Activated T-helper 1 cell treated with anti-CD3 and anti-CD28 coated beads, Interleukin-2, amount 50 U/mL, for 16 hours (primary cell): Measurements from ENCODE around the gene LRRFIP2.

Source experiments
- DNase-seq, 2 donors: peaks; one replicate each; pipeline ENCODE4 v3.0.0-alpha.2; 2020; ENCODE audit warnings: low read depth in 1 of 2, low spot score in 1 of 2

LRRFIP2 gene

DNA sequence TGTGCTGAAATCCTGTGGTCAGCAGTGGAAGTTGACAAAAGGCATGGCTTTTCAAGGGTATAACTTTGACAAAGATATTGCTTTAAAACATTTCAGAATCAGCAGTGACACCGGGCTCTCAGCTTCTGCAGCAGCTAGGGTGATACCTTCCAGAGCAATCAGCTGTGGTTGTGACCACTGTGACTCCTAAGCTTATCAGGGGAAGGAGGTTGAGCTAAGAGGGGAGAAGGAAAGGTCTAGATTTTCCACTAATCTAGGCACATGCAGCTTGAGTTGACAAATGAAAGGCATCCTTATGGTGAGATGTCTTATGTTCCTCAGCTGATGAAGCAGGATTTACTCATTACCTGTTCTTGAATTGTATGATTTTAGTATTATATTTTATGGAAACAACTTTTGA is 16.3 kb upstream of the LRRFIP2 start:
- DNase-seq: no peak

GRCh38 chr3:37189109-37189508 is 14.7 kb upstream of the LRRFIP2 start:
- no peak for DNase-seq

GRCh38 chr3:37183976-37184375 is 9.6 kb upstream of the LRRFIP2 start:
- DNase-seq: no peak

DNA sequence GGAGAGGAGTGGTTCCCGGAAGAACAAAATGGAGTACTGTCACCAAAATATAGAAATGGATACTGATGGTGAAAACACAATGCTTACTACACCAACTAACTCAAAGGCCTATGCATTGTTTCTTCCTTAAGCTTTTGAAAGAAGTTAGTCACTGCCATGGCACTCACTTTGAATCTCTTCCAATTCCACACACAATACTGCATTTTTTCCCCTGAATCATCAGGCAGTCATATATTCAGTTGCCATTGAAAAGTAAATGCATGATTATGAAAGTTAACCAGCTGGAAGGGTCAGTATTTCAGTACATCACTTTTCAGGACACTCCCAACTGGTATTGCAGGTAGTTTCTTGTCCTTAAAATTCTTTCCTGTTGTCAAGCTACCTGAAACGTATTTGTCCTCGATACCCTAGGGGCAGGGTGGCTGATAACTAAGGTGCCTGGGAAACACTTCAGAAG is 9.0 kb upstream of the LRRFIP2 start:
- DNase-seq: no peak

- DNase-seq: no peak
These were observed 8.4 kb upstream of the LRRFIP2 start for GRCh38 chr3:37182816-37183215.

- DNase-seq: no peak
These were observed 7.4 kb upstream of the LRRFIP2 start for GRCh38 chr3:37181756-37182155.

GRCh38 chr3:37179144-37179967 is 5.0 kb upstream of the LRRFIP2 start:
- no peak for DNase-seq

DNA sequence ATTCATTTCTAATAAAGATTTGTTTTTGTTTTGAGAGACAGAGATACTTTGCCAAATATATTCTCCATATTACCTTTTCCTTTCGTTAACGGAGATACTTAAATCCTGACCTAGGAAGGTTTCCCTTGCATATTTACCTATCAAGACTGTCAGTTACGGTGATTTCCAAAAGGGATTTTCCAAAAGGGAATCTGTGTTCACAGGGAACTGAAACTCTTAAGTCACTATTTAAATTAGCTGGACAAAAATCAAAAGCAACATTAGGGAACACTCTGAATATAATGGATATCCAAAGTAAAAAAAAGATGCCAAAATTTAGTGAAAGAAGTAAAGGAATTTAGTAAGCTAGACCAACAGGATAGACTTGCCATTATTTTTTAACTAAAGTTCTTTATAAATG is 576 bp downstream of the LRRFIP2 start:
- DNase-seq: no peak

GRCh38 chr3:37171144-37171543 is 3.2 kb downstream of the LRRFIP2 start:
- DNase-seq: no peak

DNA sequence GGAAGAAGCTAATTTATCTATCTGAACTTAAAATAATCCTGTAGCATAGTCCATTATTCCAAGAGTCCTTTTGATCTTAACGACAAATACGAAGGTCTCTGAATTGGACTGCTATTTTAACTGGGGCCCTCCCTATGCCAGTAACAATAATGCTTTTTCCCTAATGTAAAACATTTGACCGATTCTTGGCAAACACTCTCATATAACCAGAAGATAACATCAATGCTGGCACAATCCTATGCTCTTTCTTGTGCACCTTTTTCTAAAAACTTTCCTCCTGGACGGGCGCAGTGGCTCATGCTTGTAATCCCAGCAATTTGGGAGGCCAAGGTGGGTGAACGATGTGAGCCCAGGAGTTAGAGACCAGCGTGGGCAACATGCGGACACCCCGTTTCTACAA is 3.9 kb downstream of the LRRFIP2 start:
- DNase-seq: no peak

DNA sequence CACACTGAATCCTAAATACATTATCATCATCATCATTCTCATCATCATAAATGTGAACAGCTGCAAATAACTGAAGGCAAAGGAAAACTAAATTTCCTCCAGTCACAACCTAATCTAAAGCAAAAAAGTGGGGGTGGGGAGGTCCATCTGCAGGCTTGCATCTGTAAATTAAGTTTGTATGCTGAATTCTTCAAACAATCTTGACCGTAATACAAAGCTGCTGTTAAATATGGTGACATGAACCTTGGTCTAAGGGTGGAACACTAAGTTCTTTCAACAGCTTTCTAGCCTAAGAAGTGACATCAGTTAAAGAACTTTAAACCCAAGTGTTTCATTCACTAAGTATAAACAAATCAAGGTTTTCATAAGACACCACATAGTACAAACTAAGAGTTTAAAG is 4.3 kb downstream of the LRRFIP2 start:
- no peak for DNase-seq

GRCh38 chr3:37168896-37169295 is 5.5 kb downstream of the LRRFIP2 start:
- no peak for DNase-seq

DNA sequence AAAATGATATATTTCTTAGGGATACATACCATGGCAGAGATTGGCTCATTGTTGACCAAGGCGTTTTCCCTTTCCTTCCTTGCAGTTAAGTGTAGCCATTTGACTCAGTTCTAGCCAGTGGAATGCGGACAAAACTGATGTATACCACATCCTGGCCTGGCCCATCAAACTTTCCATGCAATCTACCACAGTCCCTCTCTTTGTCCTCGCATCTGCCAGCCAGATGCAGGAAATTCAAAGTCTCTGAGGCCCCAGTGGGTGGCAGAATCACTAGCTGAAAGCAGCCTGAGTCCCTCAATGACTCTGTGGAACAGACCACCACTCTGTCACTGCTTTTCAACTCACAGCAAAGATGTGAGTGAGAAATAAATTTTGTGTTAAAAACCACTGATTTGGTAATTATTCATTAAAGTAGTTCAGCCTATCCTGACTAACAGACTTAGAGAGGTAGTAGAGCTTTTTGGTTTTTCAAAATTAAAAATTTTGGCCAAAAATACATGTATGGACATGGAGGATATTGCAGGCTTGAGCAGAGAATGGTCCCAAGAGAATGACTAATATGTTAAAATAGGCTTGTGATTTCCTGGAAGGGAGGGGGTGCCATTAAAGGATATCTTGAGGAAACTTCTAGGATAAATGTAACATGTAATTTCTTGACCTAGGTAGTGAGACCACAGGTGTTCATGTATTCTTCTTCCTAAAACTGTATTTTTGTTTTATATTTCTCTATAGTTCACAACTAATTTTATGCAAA is 10.9 kb downstream of the LRRFIP2 start:
- no peak for DNase-seq

DNA sequence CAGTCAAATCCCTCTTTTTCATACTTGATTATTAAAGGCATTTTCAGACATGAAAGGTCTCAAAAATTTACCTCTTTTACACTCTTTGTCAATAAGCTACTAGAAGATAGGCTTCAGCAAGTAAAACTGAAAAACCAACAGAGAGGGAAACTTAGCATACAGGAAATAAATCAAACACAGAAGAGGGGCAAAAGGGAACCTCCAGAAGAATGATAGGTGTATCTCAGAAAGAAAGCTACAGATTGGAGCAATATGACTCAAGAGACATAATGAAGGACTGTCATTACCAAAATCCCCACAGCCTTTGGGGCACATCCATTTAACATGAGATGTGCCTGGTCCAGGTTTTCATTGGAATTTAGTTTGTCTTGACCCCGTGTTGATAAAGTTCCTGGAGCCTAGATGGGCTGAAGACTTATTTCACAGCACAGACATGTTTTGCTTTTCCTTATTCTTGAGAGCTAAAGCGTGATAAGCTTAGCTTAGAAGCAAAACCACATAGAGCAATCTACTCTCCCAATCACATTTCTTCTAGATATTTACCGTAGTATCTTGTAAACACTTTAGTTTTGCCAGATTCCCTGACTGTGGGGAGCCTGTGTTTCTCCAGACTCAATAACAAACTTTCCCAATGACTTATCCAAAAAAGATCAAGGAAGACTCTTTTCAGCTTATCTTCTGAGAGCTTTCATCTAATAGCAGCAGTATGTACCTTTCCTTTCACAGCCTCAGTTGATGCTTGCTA is 11.7 kb downstream of the LRRFIP2 start:
- DNase-seq: no peak

- no peak for DNase-seq
These were observed 13.0 kb downstream of the LRRFIP2 start for GRCh38 chr3:37161351-37161750.

GRCh38 chr3:37155782-37156181 is 18.6 kb downstream of the LRRFIP2 start:
- no peak for DNase-seq

DNA sequence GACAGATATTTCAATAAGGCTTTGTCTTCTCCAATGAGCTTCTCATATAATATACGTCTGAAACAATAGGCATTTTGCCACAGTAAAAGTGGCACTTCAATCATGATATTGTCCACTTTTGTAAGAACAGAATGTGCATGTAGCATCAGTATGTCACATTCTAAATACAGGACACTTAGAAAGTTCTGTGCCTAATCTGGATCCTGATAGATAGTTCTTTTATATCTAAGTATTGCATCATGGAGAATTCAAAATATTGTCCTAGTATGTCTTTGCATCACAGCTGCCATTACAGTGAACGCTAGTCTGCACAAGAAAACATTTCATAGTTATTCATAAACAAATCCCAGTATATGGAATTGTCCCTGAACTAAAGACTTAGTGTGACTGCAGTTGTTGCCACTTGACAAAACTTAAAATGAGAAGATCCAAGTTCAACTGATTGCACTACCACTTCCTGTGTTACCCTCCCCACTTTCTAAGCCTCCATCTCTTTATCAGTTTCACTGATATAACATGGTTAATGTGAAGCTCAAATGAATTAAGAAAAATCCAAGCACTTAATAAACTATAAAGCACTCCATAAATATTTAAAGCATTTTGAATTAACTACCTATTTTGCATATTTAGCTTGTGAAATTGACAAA is 19.6 kb downstream of the LRRFIP2 start:
- no peak for DNase-seq

DNA sequence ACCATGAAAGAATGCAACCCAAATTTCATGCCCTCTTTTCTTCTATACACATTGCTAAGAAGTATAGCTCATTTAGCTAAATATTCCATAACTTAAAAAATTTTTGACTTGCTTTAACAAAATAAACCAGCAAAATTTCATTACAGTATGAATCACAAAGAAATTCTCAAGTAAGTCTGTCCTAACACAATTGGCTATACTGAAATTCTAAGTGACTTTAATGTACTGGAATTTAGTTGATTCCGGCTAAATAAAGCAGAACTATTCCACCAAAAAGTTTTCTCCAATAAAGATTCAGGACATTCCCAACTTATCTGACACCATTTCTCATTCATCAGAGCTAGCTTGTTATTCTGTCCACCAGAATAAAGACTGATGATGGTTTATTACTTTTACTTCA is 23.8 kb downstream of the LRRFIP2 start:
- DNase-seq: no peak

GRCh38 chr3:37149257-37149656 is 25.1 kb downstream of the LRRFIP2 start:
- no peak for DNase-seq

DNA sequence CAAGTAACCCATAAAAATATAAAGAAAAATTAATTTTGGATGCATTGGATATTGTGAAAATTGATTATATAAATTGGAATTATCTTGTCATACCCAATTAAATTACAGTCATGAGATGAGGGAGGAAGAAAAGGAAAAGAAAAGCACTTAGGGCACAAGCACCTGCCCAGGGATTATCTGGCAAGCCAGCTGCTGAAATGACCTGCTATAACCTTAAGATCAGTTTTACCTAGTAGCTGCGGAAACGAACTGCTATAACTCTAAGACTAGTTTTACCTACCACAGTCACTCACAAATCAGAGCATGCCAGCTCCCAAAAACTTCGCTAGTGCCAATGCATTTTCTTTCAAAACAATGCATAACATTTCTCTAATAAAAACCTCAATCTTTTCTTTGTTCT is 26.2 kb downstream of the LRRFIP2 start:
- no peak for DNase-seq

DNA sequence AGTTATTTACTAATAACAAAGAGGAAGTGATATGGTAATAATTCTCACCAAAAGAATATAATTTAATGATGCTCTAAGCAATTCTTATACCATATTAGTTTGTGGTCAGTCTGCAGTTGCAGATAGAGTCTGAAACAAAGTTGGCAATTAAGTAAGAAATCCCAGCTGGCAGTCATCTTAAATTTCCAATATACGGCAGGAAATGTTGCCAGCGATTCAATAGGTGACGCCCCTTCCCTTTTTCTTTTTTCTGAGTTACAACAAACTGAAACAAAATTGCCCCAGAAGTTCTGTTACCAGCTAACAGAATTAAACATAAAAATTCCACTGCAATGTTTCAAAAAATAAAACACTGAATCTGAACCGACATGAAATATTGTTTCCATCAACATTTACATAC is 26.7 kb downstream of the LRRFIP2 start:
- DNase-seq: no peak
